T1000 (cell line): ENCODE measurements around the gene GMDS.

Experiments used
- DNase-seq: peaks from one replicate; lab custom pipeline; 2025; ENCODE audit warnings: mixed read lengths; lab: John Stamatoyannopoulos, UW

GMDS gene

GRCh38 chr6:1738558-1739081 lies 506.8 kb downstream of the GMDS start:
- no peak for DNase-seq

- DNase-seq: no peak
These were observed 507.7 kb downstream of the GMDS start for GRCh38 chr6:1737463-1738311.

GRCh38 chr6:1736346-1737105 lies 508.9 kb downstream of the GMDS start:
- DNase-seq: no peak

- no peak for DNase-seq
These were observed 510.1 kb downstream of the GMDS start for GRCh38 chr6:1735239-1735803.

DNA sequence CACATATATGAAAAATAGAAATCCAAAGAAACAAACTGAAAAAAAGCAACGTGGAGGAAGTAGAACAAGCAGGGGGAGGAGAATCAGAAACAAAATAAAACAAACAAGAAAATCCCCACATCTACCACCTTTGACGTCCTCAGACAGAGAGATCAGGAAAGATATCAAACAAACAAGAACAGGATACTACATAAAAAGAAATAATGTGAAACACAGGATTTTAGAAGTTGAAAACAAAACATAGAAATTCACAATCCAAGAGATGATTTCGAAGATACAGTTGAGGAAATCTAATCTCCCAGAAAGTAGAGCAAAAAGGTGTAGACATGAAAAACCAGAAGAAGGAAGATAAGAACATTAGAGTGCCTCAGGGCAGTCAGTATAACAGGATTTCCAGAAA lies 514.5 kb downstream of the GMDS start:
- DNase-seq: no peak

GRCh38 chr6:1729750-1730140 lies 515.7 kb downstream of the GMDS start:
- DNase-seq: no peak

- DNase-seq: no peak
These were observed 516.2 kb downstream of the GMDS start for GRCh38 chr6:1729133-1729749.

GRCh38 chr6:1726341-1726768 lies 519.0 kb downstream of the GMDS start:
- DNase-seq: no peak

- DNase-seq: no peak
These were observed 520.8 kb downstream of the GMDS start for GRCh38 chr6:1724616-1725015.

DNA sequence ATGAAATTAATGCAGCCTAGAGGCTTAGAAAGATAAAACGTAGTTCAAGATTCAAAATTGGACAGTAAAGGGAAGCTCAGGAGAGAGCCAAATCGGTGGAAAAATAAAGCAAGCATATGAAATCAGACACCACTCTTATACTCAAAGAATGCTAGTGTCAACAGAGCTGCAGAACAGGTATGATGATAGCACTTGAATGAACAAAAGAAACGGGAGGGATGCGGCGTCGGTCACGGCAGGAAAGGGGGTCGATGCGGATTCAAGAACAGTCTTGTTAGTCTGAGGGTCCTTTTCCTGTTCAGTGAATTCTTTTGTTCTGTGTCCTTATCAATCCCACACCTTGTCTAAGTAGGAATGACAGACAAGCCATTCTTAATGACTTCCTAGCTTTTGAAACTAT lies 521.3 kb downstream of the GMDS start:
- DNase-seq: no peak

- no peak for DNase-seq
These were observed 522.6 kb downstream of the GMDS start for GRCh38 chr6:1722801-1723200.

- DNase-seq: no peak
These were observed 524.6 kb downstream of the GMDS start for GRCh38 chr6:1720620-1721322.

DNA sequence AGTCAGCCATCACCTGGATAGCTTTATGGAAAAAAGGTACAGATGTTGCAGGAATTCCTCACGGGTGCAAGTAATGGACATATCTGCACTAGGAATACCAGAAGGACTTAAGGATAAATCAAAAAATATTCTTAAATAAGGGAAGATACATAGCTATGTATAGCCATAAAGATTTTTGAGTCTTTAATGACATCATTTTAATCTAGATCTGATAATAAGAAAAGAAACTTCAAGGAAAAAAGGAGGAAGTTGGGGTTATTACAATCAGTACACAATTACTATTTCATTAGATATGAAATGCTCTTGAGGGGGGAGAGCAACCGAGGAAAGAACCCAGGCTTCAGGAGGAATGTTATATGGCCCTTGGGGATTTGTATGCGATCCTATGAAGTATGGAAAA lies 525.5 kb downstream of the GMDS start:
- no peak for DNase-seq

- DNase-seq: no peak
These were observed 528.5 kb downstream of the GMDS start for GRCh38 chr6:1716868-1717267.

DNA sequence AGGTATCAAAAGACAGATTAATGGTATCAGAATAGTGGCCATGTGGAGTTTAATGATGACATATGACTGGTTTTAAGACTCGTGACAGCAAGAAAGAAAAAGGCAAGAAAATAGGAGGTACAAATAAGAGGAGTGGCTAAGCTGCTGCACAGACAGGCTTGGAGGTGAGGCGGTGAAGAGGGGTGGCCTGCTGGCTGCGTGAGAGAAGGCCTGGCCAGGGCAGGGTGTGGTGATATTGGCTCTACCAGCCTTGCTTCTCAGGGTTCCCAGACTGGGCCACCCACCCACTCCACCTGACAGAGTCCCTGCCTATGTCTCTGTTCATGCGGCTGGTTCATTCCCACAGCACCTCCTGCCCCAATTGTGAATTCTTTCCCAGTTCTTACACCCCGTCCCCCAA lies 529.0 kb downstream of the GMDS start:
- no peak for DNase-seq

GRCh38 chr6:1715336-1715735 lies 530.1 kb downstream of the GMDS start:
- DNase-seq: no peak

- no peak for DNase-seq
These were observed 530.8 kb downstream of the GMDS start for GRCh38 chr6:1714654-1715053.

- no peak for DNase-seq
These were observed 532.3 kb downstream of the GMDS start for GRCh38 chr6:1713016-1713600.

DNA sequence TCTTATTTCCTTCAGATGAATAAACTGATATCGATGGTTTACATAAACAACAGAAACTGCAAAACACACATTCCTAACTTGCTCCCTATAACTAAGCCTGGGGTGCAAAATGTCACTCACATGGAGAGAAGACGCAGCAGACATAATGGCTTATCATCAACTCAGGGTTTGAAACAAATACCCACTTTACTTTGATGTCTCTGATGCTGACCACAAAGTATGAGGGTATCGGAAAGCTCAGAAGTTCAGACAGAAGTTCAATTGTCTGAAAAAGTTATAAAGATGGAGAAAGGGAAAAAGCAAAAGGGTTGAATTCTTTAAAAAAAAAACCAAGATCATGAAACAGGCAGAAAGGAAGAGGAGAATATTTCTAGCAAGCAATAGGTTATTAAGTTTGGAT lies 533.0 kb downstream of the GMDS start:
- DNase-seq: no peak

DNA sequence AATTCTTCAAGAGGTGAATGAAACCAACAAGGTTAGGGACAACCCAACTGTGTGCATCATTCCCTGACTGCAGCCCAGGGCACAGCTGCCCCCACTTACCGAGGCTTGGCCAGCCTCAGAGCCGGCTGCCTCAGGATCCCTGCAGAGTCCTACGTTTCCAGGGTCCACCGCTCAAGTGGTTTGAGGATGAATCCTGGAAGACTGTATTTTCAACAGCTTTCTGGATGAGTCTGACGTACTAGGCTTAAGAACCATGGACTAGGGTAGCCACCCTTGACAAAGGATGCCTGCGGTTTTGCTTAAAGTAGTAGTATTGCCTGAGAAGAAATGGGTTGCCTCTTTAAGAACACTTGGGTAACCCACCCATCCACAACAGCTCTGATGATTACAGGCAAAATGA lies 534.3 kb downstream of the GMDS start:
- DNase-seq: no peak

DNA sequence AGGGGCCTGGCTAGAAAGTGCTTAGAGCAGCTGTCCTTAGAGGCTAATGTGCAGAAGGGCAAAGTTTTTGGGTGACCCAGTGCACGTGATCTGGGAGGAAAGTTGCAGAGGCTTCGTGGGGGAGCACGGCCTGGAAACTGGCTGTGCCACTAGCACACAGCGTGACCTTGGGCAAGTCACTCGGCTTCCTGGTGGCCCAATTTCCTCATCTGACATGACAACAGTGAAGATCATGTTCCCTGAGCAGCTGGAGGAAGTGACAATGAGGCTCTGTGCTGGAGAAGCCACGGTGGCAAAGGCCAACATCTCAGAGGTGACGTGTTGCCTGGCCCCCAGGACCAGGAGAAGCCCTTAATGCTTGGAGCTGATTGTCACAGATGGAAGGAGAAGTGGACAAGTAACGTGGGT lies 536.2 kb downstream of the GMDS start:
- DNase-seq: no peak
